Neural progenitor cell (in vitro differentiated cells): ENCODE measurements around the gene ADGRG1. TPM values are rescaled to one million over a fixed set of nuclear protein-coding genes. Genes with fewer than 3 reads are reported as not detected.
"Not testable (repeated sequence)": the region's sequence is repeated elsewhere in the genome, so short reads cannot be mapped to it uniquely, and the experiment has no call there.

Experiments
- DNase-seq: peaks from one replicate; pipeline ENCODE4 v3.0.0-alpha.2; 2016; ENCODE audit warnings: low spot score
- H2AFZ ChIP-seq: fragments of 200-600 bp; sonication (generic); replicated peaks from 2 replicates; pipeline ENCODE4 v1.6.1; 2016; ENCODE audit warnings: antibody characterized with exemption
- H3F3A ChIP-seq: fragments of 200-600 bp; sonication (generic); 2 replicates; pipeline ENCODE4 v1.6.1; 2016; ENCODE audit warnings: antibody characterized with exemption, low read depth
- H3K27ac ChIP-seq: fragments of 200-600 bp; sonication (generic); 2 replicates; pipeline ENCODE4 v1.5.1; 2016; ENCODE audit warnings: mild to moderate bottlenecking
- H3K27me3 ChIP-seq: fragments of 200-600 bp; sonication (generic); 2 replicates; pipeline ENCODE4 v1.6.1; 2016; ENCODE audit warnings: mild to moderate bottlenecking, moderate library complexity
- H3K36me3 ChIP-seq: fragments of 200-600 bp; sonication (generic); 2 replicates; pipeline ENCODE4 v1.5.1; 2016
- H3K4me1 ChIP-seq: fragments of 200-600 bp; sonication (generic); 2 replicates; pipeline ENCODE4 v1.6.1; 2016; ENCODE audit warnings: mixed run types
- H3K4me2 ChIP-seq: fragments of 200-600 bp; sonication (generic); 2 replicates; pipeline ENCODE4 v1.6.1; 2016
- H3K4me3 ChIP-seq: fragments of 200-600 bp; sonication (generic); 2 replicates; pipeline ENCODE4 v1.5.1; 2016
- H3K79me2 ChIP-seq: fragments of 200-600 bp; sonication (generic); 2 replicates; pipeline ENCODE4 v1.6.1; 2016; ENCODE audit warnings: low read depth
- H3K9ac ChIP-seq: fragments of 200-600 bp; sonication (generic); 2 replicates; pipeline ENCODE4 v1.6.1; 2016
- H3K9me3 ChIP-seq: fragments of 200-600 bp; sonication (generic); 2 replicates; pipeline ENCODE4 v1.5.1; 2016; ENCODE audit warnings: low read depth
- H4K20me1 ChIP-seq: fragments of 200-600 bp; sonication (generic); 2 replicates; pipeline ENCODE4 v1.6.1; 2016; ENCODE audit warnings: low read depth
- H3K27ac Mint-ChIP-seq: 3 replicates; pipeline ENCODE4 v1.8.0; 2021; ENCODE audit warnings: mixed read lengths
- H3K27me3 Mint-ChIP-seq: 2 replicates; pipeline ENCODE4 v1.8.0; 2022; ENCODE audit warnings: low read depth, mild to moderate bottlenecking, inconsistent platforms, moderate library complexity, mixed read lengths; ENCODE audit not compliant: insufficient read depth
- H3K36me3 Mint-ChIP-seq: 3 replicates; pipeline ENCODE4 v1.8.0; 2021; ENCODE audit warnings: mixed read lengths
- H3K4me1 Mint-ChIP-seq: 3 replicates; pipeline ENCODE4 v1.8.0; 2021; ENCODE audit warnings: mixed read lengths
- H3K4me3 Mint-ChIP-seq: 3 replicates; pipeline ENCODE4 v1.8.0; 2021; ENCODE audit warnings: mild to moderate bottlenecking, moderate library complexity, mixed read lengths
- H3K9me3 Mint-ChIP-seq: 3 replicates; pipeline ENCODE4 v1.8.0; 2020; ENCODE audit warnings: mixed read lengths
- CTCF ChIP-seq: fragments of 200-600 bp; sonication (generic); IDR thresholded peaks from 2 replicates; pipeline ENCODE4 v1.5.1; 2017; ENCODE audit warnings: antibody characterized with exemption, mild to moderate bottlenecking
- EZH2 ChIP-seq: fragments of 200-600 bp; sonication (generic); IDR thresholded peaks from 2 replicates; pipeline ENCODE4 v1.6.1; 2017; ENCODE audit warnings: antibody characterized with exemption, mild to moderate bottlenecking, moderate library complexity
- EZH2phosphoT487 ChIP-seq: fragments of 200-600 bp; sonication (generic); IDR thresholded peaks from 2 replicates; pipeline ENCODE4 v1.6.1; 2017; ENCODE audit warnings: antibody characterized with exemption
- total RNA-seq: library from RNA; depleted of rRNA; stranded (reverse); fragments of >200 nt; gene quantifications from 2 replicates; pipeline ENCODE4 v1.2.3, GENCODE V29; 2015; ENCODE audit warnings: low replicate concordance

The ADGRG1 gene
- total RNA-seq, 1 donor from 2014 or later, result 8.0 TPM

DNA sequence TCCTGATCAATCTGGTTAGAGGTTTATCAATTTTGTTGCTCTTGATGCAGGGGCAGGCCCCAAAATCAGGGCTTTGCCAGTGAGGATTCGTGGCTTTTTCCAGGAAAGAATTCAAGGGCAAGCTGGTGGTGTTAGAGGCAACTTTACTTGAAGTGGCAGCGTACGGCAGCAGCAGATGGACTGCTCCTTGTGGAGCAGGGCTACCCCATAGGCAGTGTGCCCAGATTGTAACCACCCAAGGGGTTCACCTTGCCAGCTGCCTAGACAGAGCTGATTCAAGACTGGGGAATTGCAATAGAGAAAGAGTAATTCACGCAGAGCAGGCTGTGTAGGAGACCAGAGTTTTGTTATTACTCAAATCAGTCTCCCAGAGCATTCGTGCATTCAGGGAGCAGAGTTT lies 82.9 kb downstream of the ADGRG1 start:
- Mint-ChIP-seq H3K27ac (no peak overlapping the region), H3K27me3 (peaks cover 4% of the 10 kb centered on the region), H3K4me1 (no peaks in the 10 kb centered on the region), H3K9me3 (no peaks in the 10 kb centered on the region), H3K36me3 (no peaks in the 10 kb centered on the region), H3K4me3 (no peak overlapping the region)
- Histone ChIP-seq H3F3A (no peaks in the 10 kb centered on the region), H3K36me3 (no peaks in the 10 kb centered on the region), H3K4me2 (no peak overlapping the region), H2AFZ (no peak overlapping the region), H3K9me3 (no peaks in the 10 kb centered on the region), H3K27ac (no peak overlapping the region), H3K79me2 (no peaks in the 10 kb centered on the region), H3K4me1 (no peaks in the 10 kb centered on the region), H3K27me3 (no peaks in the 10 kb centered on the region), H3K9ac (no peak overlapping the region), H4K20me1 (no peaks in the 10 kb centered on the region), H3K4me3 (no peak overlapping the region)
- DNase-seq, result no peak
- no peak for TF ChIP-seq EZH2phosphoT487
- TF ChIP-seq EZH2, result no peak
- TF ChIP-seq CTCF, result no peak

- no peak overlapping the region for H3K4me3 ChIP-seq
- H4K20me1 ChIP-seq, result no peaks in the 10 kb centered on the region
- H3K27ac ChIP-seq, result no peak overlapping the region
- no peaks in the 10 kb centered on the region for H3K79me2 ChIP-seq
- H3K4me3 Mint-ChIP-seq, result no peak overlapping the region
- no peak for DNase-seq
- H3K36me3 Mint-ChIP-seq, result no peaks in the 10 kb centered on the region
- H3K4me1 ChIP-seq, result no peaks in the 10 kb centered on the region
- no peak overlapping the region for H2AFZ ChIP-seq
- H3K4me1 Mint-ChIP-seq, result no peaks in the 10 kb centered on the region
- TF ChIP-seq CTCF, result no peak
- TF ChIP-seq EZH2, result no peak
- no peak for TF ChIP-seq EZH2phosphoT487
- no peaks in the 10 kb centered on the region for H3F3A ChIP-seq
- peaks cover 4% of the 10 kb centered on the region for H3K27me3 Mint-ChIP-seq
- H3K27ac Mint-ChIP-seq, result no peak overlapping the region
- H3K9me3 ChIP-seq, result no peaks in the 10 kb centered on the region
- H3K4me2 ChIP-seq, result no peak overlapping the region
- no peaks in the 10 kb centered on the region for H3K9me3 Mint-ChIP-seq
- no peaks in the 10 kb centered on the region for H3K36me3 ChIP-seq
- H3K27me3 ChIP-seq, result no peaks in the 10 kb centered on the region
- H3K9ac ChIP-seq, result no peak overlapping the region
Measured at GRCh38 chr16:57711993-57712392, 83.6 kb downstream of the ADGRG1 start.

- not testable (repeated sequence) for H3K4me3 Mint-ChIP-seq, H3K79me2 ChIP-seq, H3F3A ChIP-seq, H3K36me3 Mint-ChIP-seq, H3K27ac Mint-ChIP-seq, DNase-seq, H3K27me3 ChIP-seq, H3K4me2 ChIP-seq, H3K9me3 ChIP-seq, H3K4me1 ChIP-seq, H3K27ac ChIP-seq, H3K4me3 ChIP-seq, H3K27me3 Mint-ChIP-seq, H3K9me3 Mint-ChIP-seq, H4K20me1 ChIP-seq, H3K9ac ChIP-seq, H2AFZ ChIP-seq, H3K36me3 ChIP-seq, H3K4me1 Mint-ChIP-seq
Measured at GRCh38 chr16:57712569-57712968, 84.1 kb downstream of the ADGRG1 start.

- TF ChIP-seq CTCF (no peak), EZH2 (no peak), EZH2phosphoT487 (no peak)
- Histone ChIP-seq H3K79me2 (no peaks in the 10 kb centered on the region), H4K20me1 (no peaks in the 10 kb centered on the region), H3K9me3 (no peaks in the 10 kb centered on the region), H3K9ac (no peak overlapping the region), H3K4me2 (no peak overlapping the region), H3K27ac (no peak overlapping the region), H3F3A (no peaks in the 10 kb centered on the region), H3K27me3 (no peaks in the 10 kb centered on the region), H3K4me1 (no peaks in the 10 kb centered on the region), H3K36me3 (no peaks in the 10 kb centered on the region), H3K4me3 (no peak overlapping the region), H2AFZ (no peak overlapping the region)
- H3K27me3 Mint-ChIP-seq, result peaks cover 5% of the 10 kb centered on the region
- H3K9me3 Mint-ChIP-seq, result no peaks in the 10 kb centered on the region
- no peak for DNase-seq
- no peak overlapping the region for H3K27ac Mint-ChIP-seq
- H3K36me3 Mint-ChIP-seq, result no peaks in the 10 kb centered on the region
- H3K4me3 Mint-ChIP-seq, result no peak overlapping the region
- H3K4me1 Mint-ChIP-seq, result no peaks in the 10 kb centered on the region
Measured at GRCh38 chr16:57713596-57713995, 85.2 kb downstream of the ADGRG1 start.
